ENCODE data around the gene PGLYRP4.

- TF ChIP-seq POLR2A (IDR thresholded peaks at IDR 0.05): no peak
- TF ChIP-seq, protein P1, sequence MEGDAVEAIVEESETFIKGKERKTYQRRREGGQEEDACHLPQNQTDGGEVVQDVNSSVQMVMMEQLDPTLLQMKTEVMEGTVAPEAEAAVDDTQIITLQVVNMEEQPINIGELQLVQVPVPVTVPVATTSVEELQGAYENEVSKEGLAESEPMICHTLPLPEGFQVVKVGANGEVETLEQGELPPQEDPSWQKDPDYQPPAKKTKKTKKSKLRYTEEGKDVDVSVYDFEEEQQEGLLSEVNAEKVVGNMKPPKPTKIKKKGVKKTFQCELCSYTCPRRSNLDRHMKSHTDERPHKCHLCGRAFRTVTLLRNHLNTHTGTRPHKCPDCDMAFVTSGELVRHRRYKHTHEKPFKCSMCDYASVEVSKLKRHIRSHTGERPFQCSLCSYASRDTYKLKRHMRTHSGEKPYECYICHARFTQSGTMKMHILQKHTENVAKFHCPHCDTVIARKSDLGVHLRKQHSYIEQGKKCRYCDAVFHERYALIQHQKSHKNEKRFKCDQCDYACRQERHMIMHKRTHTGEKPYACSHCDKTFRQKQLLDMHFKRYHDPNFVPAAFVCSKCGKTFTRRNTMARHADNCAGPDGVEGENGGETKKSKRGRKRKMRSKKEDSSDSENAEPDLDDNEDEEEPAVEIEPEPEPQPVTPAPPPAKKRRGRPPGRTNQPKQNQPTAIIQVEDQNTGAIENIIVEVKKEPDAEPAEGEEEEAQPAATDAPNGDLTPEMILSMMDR (IDR thresholded peaks at IDR 0.05): no peak
These were observed 17.1 kb upstream of the PGLYRP4 start for GRCh38 chr1:153365696-153366095.

Data from ovary (tissue), 3 donors.